Measurements from ENCODE around the gene DCDC2.
"Not testable (repeated sequence)": the region's sequence is repeated elsewhere in the genome, so short reads cannot be mapped to it uniquely, and the experiment has no call there.

Gene DCDC2

DNA sequence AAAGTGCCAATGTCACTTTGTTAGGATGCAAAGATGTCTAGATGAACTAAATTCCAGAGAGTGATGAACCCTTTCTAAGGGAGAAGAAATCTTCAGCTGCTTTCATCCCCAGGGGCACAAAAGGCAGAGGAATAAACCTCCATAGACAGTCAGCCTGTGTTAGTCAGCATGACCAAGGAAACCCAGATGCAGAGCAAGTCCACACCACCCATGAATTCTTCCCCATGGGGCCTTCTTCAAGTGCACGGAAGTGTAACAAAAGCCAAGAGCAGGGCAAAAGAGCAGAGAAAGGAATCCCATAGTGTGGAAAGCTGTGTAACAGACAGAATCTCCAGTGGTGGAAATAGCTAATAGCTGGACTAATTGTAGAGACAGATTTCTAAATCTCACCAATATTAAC lies 50.0 kb downstream of the DCDC2 start:
- no peak for DNase-seq
- TF ChIP-seq, protein P1, sequence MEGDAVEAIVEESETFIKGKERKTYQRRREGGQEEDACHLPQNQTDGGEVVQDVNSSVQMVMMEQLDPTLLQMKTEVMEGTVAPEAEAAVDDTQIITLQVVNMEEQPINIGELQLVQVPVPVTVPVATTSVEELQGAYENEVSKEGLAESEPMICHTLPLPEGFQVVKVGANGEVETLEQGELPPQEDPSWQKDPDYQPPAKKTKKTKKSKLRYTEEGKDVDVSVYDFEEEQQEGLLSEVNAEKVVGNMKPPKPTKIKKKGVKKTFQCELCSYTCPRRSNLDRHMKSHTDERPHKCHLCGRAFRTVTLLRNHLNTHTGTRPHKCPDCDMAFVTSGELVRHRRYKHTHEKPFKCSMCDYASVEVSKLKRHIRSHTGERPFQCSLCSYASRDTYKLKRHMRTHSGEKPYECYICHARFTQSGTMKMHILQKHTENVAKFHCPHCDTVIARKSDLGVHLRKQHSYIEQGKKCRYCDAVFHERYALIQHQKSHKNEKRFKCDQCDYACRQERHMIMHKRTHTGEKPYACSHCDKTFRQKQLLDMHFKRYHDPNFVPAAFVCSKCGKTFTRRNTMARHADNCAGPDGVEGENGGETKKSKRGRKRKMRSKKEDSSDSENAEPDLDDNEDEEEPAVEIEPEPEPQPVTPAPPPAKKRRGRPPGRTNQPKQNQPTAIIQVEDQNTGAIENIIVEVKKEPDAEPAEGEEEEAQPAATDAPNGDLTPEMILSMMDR (IDR thresholded peaks at IDR 0.05), result no peak
- Mint-ChIP-seq H3K4me3 (no peak overlapping the region), H3K27ac (peak overlapping the region; percentile 96), H3K27me3 (ENCODE audit: low read depth, poor library complexity) (no peaks in the 10 kb centered on the region), H3K4me1 (peaks cover 8% of the 10 kb centered on the region), H3K36me3 (ENCODE audit: low read depth) (peaks cover 17% of the 10 kb centered on the region), H3K9me3 (peaks cover 21% of the 10 kb centered on the region)

DNA sequence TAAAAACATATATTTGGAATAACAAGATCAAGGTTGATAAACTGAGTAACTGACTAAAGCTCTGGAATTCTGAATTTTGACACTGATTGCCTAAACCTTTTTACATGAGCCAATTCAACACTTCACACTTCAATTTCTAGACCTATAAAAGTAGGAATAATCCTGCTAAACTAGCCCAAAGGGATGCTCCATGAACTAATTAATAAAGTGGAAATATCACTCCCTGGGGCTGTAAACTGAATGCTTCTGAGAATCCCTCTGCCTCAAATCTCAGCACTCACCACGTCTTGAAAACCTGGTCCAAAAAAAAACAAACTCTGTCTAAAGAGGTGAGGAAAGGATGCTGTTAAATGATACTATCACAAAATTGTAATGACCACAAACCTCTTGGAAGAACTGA lies 50.9 kb downstream of the DCDC2 start:
- no peak overlapping the region for H3K27ac Mint-ChIP-seq

DNA sequence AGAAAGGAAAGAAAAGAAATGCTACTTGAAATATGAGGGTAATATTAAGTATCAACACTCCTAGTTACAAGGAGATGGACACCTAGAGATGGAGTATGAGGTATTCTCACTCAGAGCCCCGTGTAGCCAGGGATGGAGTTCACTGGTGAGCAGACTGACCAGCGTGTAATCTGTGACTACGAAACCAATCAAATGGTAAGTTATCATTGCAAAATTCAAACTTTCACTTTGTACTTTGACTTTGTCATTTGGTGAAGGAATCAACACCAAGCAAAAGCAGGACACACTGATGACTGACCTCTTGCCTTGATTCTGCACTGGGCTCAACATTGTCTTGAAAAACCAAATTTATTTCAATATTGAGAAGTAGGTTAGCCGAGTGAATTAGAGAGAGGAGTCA lies 51.8 kb downstream of the DCDC2 start:
- Mint-ChIP-seq H3K4me1 (peaks cover 19% of the 10 kb centered on the region), H3K9me3 (peaks cover 10% of the 10 kb centered on the region), H3K36me3 (ENCODE audit: low read depth) (peaks cover 9% of the 10 kb centered on the region), H3K27ac (no peak overlapping the region), H3K27me3 (ENCODE audit: low read depth, poor library complexity) (no peaks in the 10 kb centered on the region), H3K4me3 (no peak overlapping the region)
- no peak for DNase-seq
- TF ChIP-seq, protein P1 (IDR thresholded peaks at IDR 0.05), result no peak

More for the DNA sequence above, 50.9 kb downstream of the DCDC2 start:
- H3K4me3 Mint-ChIP-seq, result no peak overlapping the region
- TF ChIP-seq, protein P1 (IDR thresholded peaks at IDR 0.05), result no peak
- H3K9me3 Mint-ChIP-seq, result peaks cover 18% of the 10 kb centered on the region
- H3K4me1 Mint-ChIP-seq, result peaks cover 14% of the 10 kb centered on the region
- H3K27me3 Mint-ChIP-seq (ENCODE audit: low read depth, poor library complexity), result no peaks in the 10 kb centered on the region
- no peak for DNase-seq
- peaks cover 14% of the 10 kb centered on the region for H3K36me3 Mint-ChIP-seq (ENCODE audit: low read depth)

DNA sequence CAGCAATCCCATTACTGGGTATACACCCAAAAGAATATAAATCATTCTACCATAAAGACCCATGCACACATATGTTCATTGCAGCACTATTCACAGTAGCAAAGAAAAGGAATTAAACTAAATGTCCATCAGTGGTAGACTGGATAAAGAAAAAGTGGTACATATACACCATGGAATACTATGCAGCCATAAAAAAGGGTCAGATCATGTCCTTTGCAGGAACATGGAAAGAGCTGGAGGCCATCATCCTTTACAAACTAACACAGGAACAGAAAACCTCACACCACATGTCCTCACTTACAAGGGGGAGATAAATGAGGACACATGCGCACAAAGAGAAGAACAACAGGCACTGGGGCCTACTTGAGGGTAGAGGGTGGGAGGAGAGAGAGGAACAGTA lies 60.9 kb downstream of the DCDC2 start:
- TF ChIP-seq, protein P1 (IDR thresholded peaks at IDR 0.05), result no peak
- Mint-ChIP-seq H3K4me3 (no peak overlapping the region), H3K36me3 (ENCODE audit: low read depth) (peaks cover 7% of the 10 kb centered on the region), H3K27me3 (ENCODE audit: low read depth, poor library complexity) (no peaks in the 10 kb centered on the region), H3K9me3 (peaks cover 40% of the 10 kb centered on the region), H3K27ac (no peak overlapping the region), H3K4me1 (peaks cover 5% of the 10 kb centered on the region)
- DNase-seq, result no peak

DNA sequence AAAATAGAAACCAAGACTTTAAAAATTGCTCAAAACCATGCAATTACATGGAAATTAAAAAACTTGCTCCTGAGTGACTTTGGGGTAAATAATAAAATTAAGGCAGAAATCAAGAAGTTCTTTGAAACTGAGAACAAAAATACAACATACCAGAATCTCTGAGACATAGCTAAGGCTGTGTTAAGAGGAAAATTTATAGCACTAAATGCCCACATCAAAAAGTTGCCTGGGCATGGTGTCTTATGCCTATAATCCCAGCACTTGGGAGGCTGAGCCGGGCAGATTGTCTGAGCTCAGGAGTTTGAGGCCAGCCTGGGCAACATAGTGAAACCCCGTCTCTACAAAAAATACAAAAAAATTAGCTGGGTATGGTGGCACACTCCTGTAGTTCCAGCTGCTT lies 64.0 kb downstream of the DCDC2 start:
- H3K27me3 Mint-ChIP-seq (ENCODE audit: low read depth, poor library complexity); H3K36me3 Mint-ChIP-seq (ENCODE audit: low read depth); H3K4me3 Mint-ChIP-seq; H3K27ac Mint-ChIP-seq; H3K4me1 Mint-ChIP-seq; DNase-seq: not testable (repeated sequence)
- peaks cover 40% of the 10 kb centered on the region for H3K9me3 Mint-ChIP-seq

DNA sequence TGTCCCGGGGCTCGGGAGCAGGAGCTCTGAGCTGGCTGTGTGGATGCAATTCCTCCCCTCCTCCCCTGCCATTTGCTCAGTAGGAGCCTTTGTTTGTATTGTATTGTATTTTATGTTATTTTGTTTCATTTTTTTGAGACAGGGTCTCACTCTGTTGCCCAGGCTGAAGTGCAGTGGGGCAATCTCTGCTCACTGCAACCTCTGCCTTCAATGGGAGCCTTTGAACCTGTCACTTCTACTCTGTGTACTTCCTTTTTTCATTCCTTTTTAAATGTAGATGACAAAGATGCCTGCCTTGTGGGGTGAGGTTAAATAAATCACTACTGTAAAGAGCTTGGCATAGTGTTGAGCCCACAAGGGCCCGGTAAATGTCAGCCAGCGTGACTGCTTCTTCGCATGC lies 70.6 kb downstream of the DCDC2 start:
- DNase-seq, result no peak
- Mint-ChIP-seq H3K36me3 (ENCODE audit: low read depth) (no peaks in the 10 kb centered on the region), H3K4me3 (no peak overlapping the region), H3K4me1 (no peaks in the 10 kb centered on the region), H3K27ac (no peak overlapping the region), H3K27me3 (ENCODE audit: low read depth, poor library complexity) (no peaks in the 10 kb centered on the region), H3K9me3 (no peaks in the 10 kb centered on the region)
- TF ChIP-seq, protein P1 (IDR thresholded peaks at IDR 0.05), result no peak
